ENCODE results near the gene SUMO3.

SUMO3 gene

GRCh38 chr21:44816761-44817505 lies 929 bp downstream of the SUMO3 start:
- Histone ChIP-seq H3K36me3 (replicated peaks; ENCODE audit: low read depth, low read length) (no peaks in the 10 kb centered on the region), H4K20me1 (ENCODE audit: insufficient read depth, low read length) (peaks cover 34% of the 10 kb centered on the region), H3K4me3 (ENCODE audit: low read length) (peak overlapping the region; percentile 95), H3K4me1 (ENCODE audit: low read length) (peaks cover 10% of the 10 kb centered on the region), H3K9me3 (ENCODE audit: insufficient read depth, low read length) (no peaks in the 10 kb centered on the region; the same call in 1 of the 2 replicates), H3K4me2 (ENCODE audit: low read length) (peak overlapping the region; percentile 88), H3K27me3 (ENCODE audit: low read depth, low read length) (no peaks in the 10 kb centered on the region), H3K27ac (ENCODE audit: low read length) (no peak overlapping the region), H3K9ac (ENCODE audit: low read length) (no peak overlapping the region), H2AFZ (ENCODE audit: low read depth, low read length) (no peak overlapping the region), H3K79me2 (ENCODE audit: low read length) (peaks cover 56% of the 10 kb centered on the region)
- TF ChIP-seq EZH2phosphoT487 (IDR thresholded peaks at IDR 0.05; ENCODE audit: low read depth) = no peak
- no peak for TF ChIP-seq CTCF (IDR thresholded peaks at IDR 0.05; ENCODE audit: low read depth, low read length)

GRCh38 chr21:44815852-44816628 lies 1.8 kb downstream of the SUMO3 start:
- no peak overlapping the region for H2AFZ ChIP-seq (ENCODE audit: low read depth, low read length)
- no peak overlapping the region for H3K9ac ChIP-seq (ENCODE audit: low read length)

GRCh38 chr21:44815225-44815624 lies 2.6 kb downstream of the SUMO3 start:
- peaks cover 71% of the 10 kb centered on the region for H3K79me2 ChIP-seq (ENCODE audit: low read length)
- no peak overlapping the region for H3K9ac ChIP-seq (ENCODE audit: low read length)
- no peak overlapping the region for H2AFZ ChIP-seq (ENCODE audit: low read depth, low read length)
- peaks cover 34% of the 10 kb centered on the region for H4K20me1 ChIP-seq (ENCODE audit: insufficient read depth, low read length)
- no peak overlapping the region for H3K4me2 ChIP-seq (ENCODE audit: low read length)
- H3K36me3 ChIP-seq (replicated peaks; ENCODE audit: low read depth, low read length) = no peaks in the 10 kb centered on the region
- no peak overlapping the region for H3K4me3 ChIP-seq (ENCODE audit: low read length)
- no peaks in the 10 kb centered on the region for H3K27me3 ChIP-seq (ENCODE audit: low read depth, low read length)
- H3K4me1 ChIP-seq (ENCODE audit: low read length) = peaks cover 10% of the 10 kb centered on the region
- H3K9me3 ChIP-seq (ENCODE audit: insufficient read depth, low read length) = no peaks in the 10 kb centered on the region; the same call in 1 of the 2 replicates
- no peak for TF ChIP-seq EZH2phosphoT487 (IDR thresholded peaks at IDR 0.05; ENCODE audit: low read depth)
- no peak for TF ChIP-seq CTCF (IDR thresholded peaks at IDR 0.05; ENCODE audit: low read depth, low read length)
- no peak overlapping the region for H3K27ac ChIP-seq (ENCODE audit: low read length)

More at GRCh38 chr21:44815852-44816628, 1.8 kb downstream of the SUMO3 start:
- H3K4me3 ChIP-seq (ENCODE audit: low read length) = no peak overlapping the region
- H3K9me3 ChIP-seq (ENCODE audit: insufficient read depth, low read length) = no peaks in the 10 kb centered on the region; the same call in 1 of the 2 replicates
- no peak for TF ChIP-seq CTCF (IDR thresholded peaks at IDR 0.05; ENCODE audit: low read depth, low read length)
- no peak for TF ChIP-seq EZH2phosphoT487 (IDR thresholded peaks at IDR 0.05; ENCODE audit: low read depth)
- H3K27ac ChIP-seq (ENCODE audit: low read length) = no peak overlapping the region
- no peaks in the 10 kb centered on the region for H3K27me3 ChIP-seq (ENCODE audit: low read depth, low read length)
- H3K4me1 ChIP-seq (ENCODE audit: low read length) = peaks cover 10% of the 10 kb centered on the region
- peaks cover 64% of the 10 kb centered on the region for H3K79me2 ChIP-seq (ENCODE audit: low read length)
- peaks cover 34% of the 10 kb centered on the region for H4K20me1 ChIP-seq (ENCODE audit: insufficient read depth, low read length)
- H3K4me2 ChIP-seq (ENCODE audit: low read length) = no peak overlapping the region
- H3K36me3 ChIP-seq (replicated peaks; ENCODE audit: low read depth, low read length) = no peaks in the 10 kb centered on the region

- no peak overlapping the region for H3K27ac ChIP-seq (ENCODE audit: low read length)
- H3K4me1 ChIP-seq (ENCODE audit: low read length) = peaks cover 10% of the 10 kb centered on the region
- no peaks in the 10 kb centered on the region for H3K27me3 ChIP-seq (ENCODE audit: low read depth, low read length)
- no peak overlapping the region for H2AFZ ChIP-seq (ENCODE audit: low read depth, low read length)
- no peak for TF ChIP-seq CTCF (IDR thresholded peaks at IDR 0.05; ENCODE audit: low read depth, low read length)
- no peak for TF ChIP-seq EZH2phosphoT487 (IDR thresholded peaks at IDR 0.05; ENCODE audit: low read depth)
- no peaks in the 10 kb centered on the region for H3K36me3 ChIP-seq (replicated peaks; ENCODE audit: low read depth, low read length)
- peaks cover 73% of the 10 kb centered on the region for H3K79me2 ChIP-seq (ENCODE audit: low read length)
- H3K4me2 ChIP-seq (ENCODE audit: low read length) = no peak overlapping the region
- no peak overlapping the region for H3K9ac ChIP-seq (ENCODE audit: low read length)
- no peak overlapping the region for H3K4me3 ChIP-seq (ENCODE audit: low read length)
- no peaks in the 10 kb centered on the region; the same call in 1 of the 2 replicates for H3K9me3 ChIP-seq (ENCODE audit: insufficient read depth, low read length)
- H4K20me1 ChIP-seq (ENCODE audit: insufficient read depth, low read length) = peaks cover 34% of the 10 kb centered on the region
These were observed 3.3 kb downstream of the SUMO3 start for GRCh38 chr21:44814498-44815023.

Measured in OCI-LY3 (cell line).